GM10266 (cell line): Measurements from ENCODE around the gene ZNF786.
"Not testable (repeated sequence)": the region's sequence is repeated elsewhere in the genome, so short reads cannot be mapped to it uniquely, and the experiment has no call there.

Experiments
- DNase-seq: peaks from one replicate; pipeline ENCODE4 v3.0.0; 2012; ENCODE audit errors: extremely low spot score
- CTCF ChIP-seq: IDR thresholded peaks from 2 replicates; pipeline ENCODE4 v1.5.1; 2012; ENCODE audit warnings: mild to moderate bottlenecking, low read depth; ENCODE audit not compliant: control insufficient read depth, insufficient read depth; ENCODE audit errors: missing control alignments

Gene ZNF786

GRCh38 chr7:149070372-149071125, 20.0 kb downstream of the ZNF786 start:
- DNase-seq = no peak
- no peak for TF ChIP-seq CTCF

GRCh38 chr7:149067869-149068268, 22.6 kb downstream of the ZNF786 start:
- TF ChIP-seq CTCF = no peak
- no peak for DNase-seq

GRCh38 chr7:149063476-149063875, 27.0 kb downstream of the ZNF786 start:
- no peak for TF ChIP-seq CTCF
- DNase-seq = no peak

- DNase-seq = not testable (repeated sequence)
These were observed 28.2 kb downstream of the ZNF786 start for GRCh38 chr7:149062217-149062899.

GRCh38 chr7:149060156-149060555, 30.4 kb downstream of the ZNF786 start:
- no peak for TF ChIP-seq CTCF
- no peak for DNase-seq

- no peak for TF ChIP-seq CTCF
- DNase-seq = no peak
These were observed 36.6 kb downstream of the ZNF786 start for GRCh38 chr7:149053885-149054284.

DNA sequence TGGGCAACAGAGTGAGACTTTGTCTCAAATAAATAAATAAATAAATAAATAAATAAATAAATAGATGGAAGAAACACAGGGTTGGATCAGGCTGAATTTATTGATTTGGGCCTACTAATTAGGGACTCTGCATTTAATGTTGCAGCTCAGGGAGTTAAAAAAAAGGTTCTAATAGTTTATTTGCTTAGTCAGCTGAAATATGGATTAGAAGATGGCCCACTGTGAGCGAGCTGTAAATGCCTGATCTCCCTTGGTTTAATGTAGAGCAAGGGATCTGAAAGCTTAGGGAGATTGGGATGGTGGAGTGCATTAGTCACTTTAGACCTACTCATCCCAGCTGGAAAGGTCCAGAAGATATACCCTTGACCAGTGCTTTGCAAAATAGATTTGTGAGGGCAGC, 37.1 kb downstream of the ZNF786 start:
- DNase-seq = no peak
- TF ChIP-seq CTCF = no peak
